ENCODE results near the gene C3orf33. TPM values are rescaled to one million over a fixed set of nuclear protein-coding genes. Genes with fewer than 3 reads are reported as not detected.

Gene C3orf33
- total RNA-seq, 4 donors from 2014 or later, result 0.59 to 2.6 (median 2.0) TPM

DNA sequence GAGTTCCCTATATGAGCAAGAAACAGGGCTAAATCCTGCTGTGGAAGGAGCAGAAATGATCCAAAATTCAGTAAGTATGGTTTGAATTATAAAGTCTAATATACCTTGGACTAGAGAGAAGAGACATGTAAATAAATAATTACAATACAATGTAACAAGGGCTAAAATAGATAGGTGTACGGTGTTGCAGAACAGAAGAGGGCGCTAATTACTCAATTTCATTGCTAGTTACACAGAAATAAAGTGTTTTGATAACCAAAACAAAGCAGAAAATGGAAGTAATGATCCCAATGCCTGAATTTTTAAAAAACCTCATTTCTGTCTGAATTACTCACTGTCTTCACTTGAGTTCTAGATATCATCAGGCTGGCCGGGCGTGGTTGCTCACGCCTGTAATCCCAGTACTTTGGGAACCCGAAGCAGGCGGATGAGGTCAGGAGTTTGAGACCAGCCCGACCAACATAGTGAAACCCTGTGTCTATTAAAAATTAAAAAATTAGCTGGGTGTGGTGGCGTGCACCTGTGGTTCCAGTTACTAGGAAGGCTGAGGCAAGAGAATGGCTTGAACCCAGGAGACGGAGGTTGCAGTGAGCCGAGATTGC lies 52.9 kb downstream of the C3orf33 start:
- intact Hi-C loops (cut with DNase I; ENCODE audit: low total_unique reads), result no loop called here
- no peak for DNase-seq (ENCODE audit: low spot score in 2 of 2)
- no peak for TF ChIP-seq POLR2A (IDR thresholded peaks at IDR 0.05)
- TF ChIP-seq, protein P1, sequence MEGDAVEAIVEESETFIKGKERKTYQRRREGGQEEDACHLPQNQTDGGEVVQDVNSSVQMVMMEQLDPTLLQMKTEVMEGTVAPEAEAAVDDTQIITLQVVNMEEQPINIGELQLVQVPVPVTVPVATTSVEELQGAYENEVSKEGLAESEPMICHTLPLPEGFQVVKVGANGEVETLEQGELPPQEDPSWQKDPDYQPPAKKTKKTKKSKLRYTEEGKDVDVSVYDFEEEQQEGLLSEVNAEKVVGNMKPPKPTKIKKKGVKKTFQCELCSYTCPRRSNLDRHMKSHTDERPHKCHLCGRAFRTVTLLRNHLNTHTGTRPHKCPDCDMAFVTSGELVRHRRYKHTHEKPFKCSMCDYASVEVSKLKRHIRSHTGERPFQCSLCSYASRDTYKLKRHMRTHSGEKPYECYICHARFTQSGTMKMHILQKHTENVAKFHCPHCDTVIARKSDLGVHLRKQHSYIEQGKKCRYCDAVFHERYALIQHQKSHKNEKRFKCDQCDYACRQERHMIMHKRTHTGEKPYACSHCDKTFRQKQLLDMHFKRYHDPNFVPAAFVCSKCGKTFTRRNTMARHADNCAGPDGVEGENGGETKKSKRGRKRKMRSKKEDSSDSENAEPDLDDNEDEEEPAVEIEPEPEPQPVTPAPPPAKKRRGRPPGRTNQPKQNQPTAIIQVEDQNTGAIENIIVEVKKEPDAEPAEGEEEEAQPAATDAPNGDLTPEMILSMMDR (IDR thresholded peaks at IDR 0.05), result no peak
- no peak overlapping the region for H3K4me3 ChIP-seq (ENCODE audit: low read depth, poor library complexity, severe bottlenecking)
- WGBS, 2 donors, result 73 to 77% methylated on average over 11 of the region's 11 CpGs

DNA sequence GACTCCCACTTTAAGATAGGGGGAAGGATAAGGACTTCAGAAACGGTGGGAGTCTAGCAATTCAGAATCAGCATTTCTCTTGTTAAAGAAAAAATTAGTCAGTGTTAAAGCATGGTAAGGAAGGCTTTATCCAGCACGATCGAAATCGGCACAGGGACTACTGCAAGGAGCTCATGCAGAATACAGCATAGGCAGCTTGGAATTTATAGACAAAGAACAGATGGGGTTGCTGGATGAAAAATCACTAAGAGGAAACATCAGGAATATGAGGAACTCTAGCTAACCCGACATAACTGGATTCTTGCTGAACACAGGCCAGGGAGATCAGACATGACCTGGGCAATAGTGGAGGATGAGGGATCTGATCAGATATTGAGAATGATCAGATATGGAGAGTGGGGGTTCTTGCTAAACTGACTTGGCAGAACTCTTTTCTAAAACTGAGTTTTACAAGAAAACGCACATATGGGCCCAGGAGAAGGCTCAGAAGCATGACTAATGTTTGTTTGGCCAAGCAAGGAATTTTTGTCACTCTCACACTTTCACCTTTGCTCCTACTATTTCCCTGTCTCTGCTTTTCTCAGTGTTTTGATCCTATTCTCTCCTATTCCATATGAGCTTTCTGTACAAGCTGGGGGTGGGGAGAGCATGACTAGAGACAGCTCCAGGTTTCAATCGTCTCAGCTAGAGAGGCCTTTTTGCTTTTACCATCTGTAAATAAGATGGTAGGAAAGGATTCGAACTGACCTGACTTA lies 57.3 kb downstream of the C3orf33 start:
- intact Hi-C loops (cut with DNase I; ENCODE audit: low total_unique reads), result no loop called here
- WGBS, 2 donors, result 60% methylated on average over 8 of the region's 8 CpGs
- TF ChIP-seq, protein P1 (IDR thresholded peaks at IDR 0.05), result no peak
- no peak for TF ChIP-seq POLR2A (IDR thresholded peaks at IDR 0.05)
- H3K4me3 ChIP-seq (ENCODE audit: low read depth, poor library complexity, severe bottlenecking), result no peak overlapping the region
- no peak for DNase-seq (ENCODE audit: low spot score in 2 of 2)

DNA sequence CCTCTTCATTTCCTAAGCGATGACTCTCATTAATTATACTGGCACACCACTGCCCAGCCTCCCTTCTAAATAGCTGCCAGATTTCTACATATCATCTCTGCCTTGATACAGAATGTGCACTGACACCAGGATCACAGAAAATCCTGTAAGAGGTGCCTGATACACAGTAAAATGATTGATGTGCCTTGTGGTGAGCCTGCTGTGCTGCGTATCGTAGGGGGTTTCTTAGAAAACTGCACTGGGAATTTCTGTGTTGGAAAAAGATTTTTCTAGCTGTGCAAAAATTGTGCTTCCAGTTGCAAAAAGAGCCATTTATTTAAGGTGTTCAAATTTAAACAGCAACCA lies 58.2 kb downstream of the C3orf33 start:
- 71 to 87% methylated on average over 3 of the region's 3 CpGs for WGBS, 2 donors
- intact Hi-C loops (cut with DNase I; ENCODE audit: low total_unique reads), result no loop called here
- no peak for DNase-seq (ENCODE audit: low spot score in 2 of 2)
- H3K4me3 ChIP-seq (ENCODE audit: low read depth, poor library complexity, severe bottlenecking), result no peak overlapping the region
- TF ChIP-seq POLR2A (IDR thresholded peaks at IDR 0.05), result no peak
- TF ChIP-seq, protein P1 (IDR thresholded peaks at IDR 0.05), result no peak

DNA sequence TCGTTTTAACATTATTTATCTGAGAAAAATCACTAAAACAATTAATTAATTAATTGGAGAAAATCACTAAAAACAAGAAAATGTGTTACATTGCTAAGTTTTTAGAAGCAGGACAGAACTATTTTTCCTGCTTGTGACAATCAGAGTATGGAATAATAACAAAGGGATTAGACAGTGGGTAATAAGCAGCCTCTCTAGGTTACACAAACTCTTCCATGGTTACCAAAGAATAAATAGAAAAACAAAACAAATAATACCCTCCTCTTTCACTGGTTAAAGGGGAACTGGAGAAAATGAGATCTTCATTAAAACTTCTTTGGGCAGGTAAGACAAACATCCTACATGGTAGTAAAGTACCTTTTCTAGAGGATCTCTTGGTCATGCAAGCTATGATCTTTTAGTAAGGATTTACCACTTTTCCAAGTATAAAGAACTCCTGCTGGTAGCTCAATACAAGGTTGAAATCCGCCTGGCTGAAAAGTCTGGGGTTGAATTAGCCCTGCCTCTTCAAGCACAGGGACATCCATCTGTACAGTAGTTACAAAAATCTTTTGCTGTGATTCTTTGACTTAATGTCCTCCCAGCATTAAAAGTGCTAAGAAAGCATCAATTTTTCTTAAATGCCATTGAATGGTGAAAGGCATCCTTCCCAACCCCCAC lies 58.7 kb downstream of the C3orf33 start:
- no peak overlapping the region for H3K4me3 ChIP-seq (ENCODE audit: low read depth, poor library complexity, severe bottlenecking)
- no peak for DNase-seq (ENCODE audit: low spot score in 2 of 2)
- WGBS, 2 donors, result 52 to 60% methylated on average over 2 of the region's 2 CpGs
- intact Hi-C loops (cut with DNase I; ENCODE audit: low total_unique reads), result no loop called here
- no peak for TF ChIP-seq POLR2A (IDR thresholded peaks at IDR 0.05)
- TF ChIP-seq, protein P1 (IDR thresholded peaks at IDR 0.05), result no peak

DNA sequence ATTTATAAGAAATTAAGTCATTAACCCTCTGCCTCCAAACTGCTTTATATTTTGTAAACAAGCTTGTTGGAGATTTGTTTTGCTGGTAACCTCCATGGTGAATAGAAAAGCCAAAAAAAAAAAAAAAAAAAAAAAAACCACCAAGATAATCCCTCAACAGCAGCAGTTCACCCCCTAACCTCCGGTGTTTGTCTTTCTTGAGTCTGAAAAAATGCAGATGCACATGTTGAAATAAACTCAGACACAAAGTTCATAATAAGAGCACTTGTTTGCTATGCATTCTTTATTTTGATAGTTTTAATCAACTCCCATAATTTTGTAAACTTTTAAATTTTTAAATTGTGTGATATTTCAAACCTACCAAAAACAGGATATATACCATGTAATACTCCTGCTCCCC lies 59.4 kb downstream of the C3orf33 start:
- intact Hi-C loops (cut with DNase I; ENCODE audit: low total_unique reads), result no loop called here
- TF ChIP-seq, protein P1 (IDR thresholded peaks at IDR 0.05), result no peak
- no peak for TF ChIP-seq POLR2A (IDR thresholded peaks at IDR 0.05)
- no peak for DNase-seq (ENCODE audit: low spot score in 2 of 2)
- no peak overlapping the region for H3K4me3 ChIP-seq (ENCODE audit: low read depth, poor library complexity, severe bottlenecking)
- 86 to 90% methylated on average over 1 of the region's 1 CpG for WGBS, 2 donors

All from lower leg skin (tissue), 4 donors.